ENCODE measurements around the gene UGT1A10. TPM values are rescaled to one million over a fixed set of nuclear protein-coding genes. Genes with fewer than 3 reads are reported as not detected.

UGT1A10 gene
- total and polyA plus RNA-seq, 2 donors (not counting 3 experiments of a cell fraction or from before 2014, with no cell fraction given): not detected

GRCh38 chr2:233778030-233778429 lies 141.8 kb downstream of the UGT1A10 start, which contains the start of gene MROH2A:
TSS of gene MROH2A (plus strand) at chr2:233778330. CDS start at chr2:233779359, 1,029 bp downstream.
- no peak within 1 kb of the TSS for H2AFZ ChIP-seq (ENCODE audit: low read depth, low read length)
- no peak within 1 kb of the TSS for H3K4me2 ChIP-seq (ENCODE audit: insufficient read depth, low read length)
- no peak within 1 kb of the TSS for H3K4me3 ChIP-seq (replicated peaks in 1 of 3; ENCODE audit: insufficient read depth in 1 of 3, low read depth in 1 of 3, low read length in 3 of 3)
- no peaks in the 10 kb centered on the region for H3K9me1 ChIP-seq (replicated peaks; ENCODE audit: control insufficient read depth, extremely low read depth, insufficient read depth, low read length)
- no peak within 1 kb of the TSS for H3K27ac ChIP-seq (ENCODE audit: insufficient read depth, low read depth, low read length)
- CTCF ChIA-PET: no interaction called here
- no peaks in the 10 kb centered on the region for H3K79me2 ChIP-seq (ENCODE audit: control insufficient read depth, insufficient read depth, low read length)
- H3K9ac ChIP-seq (replicated peaks; ENCODE audit: extremely low read depth, insufficient read depth, low read length): no peak within 1 kb of the TSS
- DNase-seq (ENCODE audit: low read depth, low spot score) (no peak), FAIRE-seq (no peak)
- BruUV-seq (replicated peaks): no TSS peak
- POLR2A ChIA-PET: no interaction called here
- no peaks in the 10 kb centered on the region for H3K36me3 ChIP-seq (ENCODE audit: control insufficient read depth in 2 of 2, extremely low read depth in 1 of 2, insufficient read depth in 2 of 2, low read length in 2 of 2)
- dilution Hi-C loops (cut with MboI; ENCODE audit: extremely low pct_ligation_motif_present, low sequenced_read_pairs) (no loop called here), intact Hi-C loops (cut with micrococcal nuclease) (no loop called here)
- H3K27me3 ChIP-seq (ENCODE audit: control insufficient read depth in 2 of 2, insufficient read depth in 2 of 2, low read length in 2 of 2): no peaks in the 10 kb centered on the region
- H3K9me3 ChIP-seq (replicated peaks; ENCODE audit: control insufficient read depth, insufficient read depth, low read length): no peaks in the 10 kb centered on the region
- no peaks in the 10 kb centered on the region for H3K4me1 ChIP-seq (ENCODE audit: control insufficient read depth, extremely low read depth, insufficient read depth, low read length)
- no peak for TF ChIP-seq GATA2 (IDR thresholded peaks at IDR 0.05; ENCODE audit: insufficient read depth, insufficient read length, low read depth, low read length)
- no peak for TF ChIP-seq FOS (IDR thresholded peaks at IDR 0.05; ENCODE audit: borderline replicate concordance, insufficient read depth, low read length)
- TF ChIP-seq JUN (IDR thresholded peaks at IDR 0.05; ENCODE audit: borderline replicate concordance, insufficient read depth, insufficient read length, low read depth): no peak
- TF ChIP-seq, protein P1, sequence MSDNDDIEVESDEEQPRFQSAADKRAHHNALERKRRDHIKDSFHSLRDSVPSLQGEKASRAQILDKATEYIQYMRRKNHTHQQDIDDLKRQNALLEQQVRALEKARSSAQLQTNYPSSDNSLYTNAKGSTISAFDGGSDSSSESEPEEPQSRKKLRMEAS (IDR thresholded peaks at IDR 0.05; ENCODE audit: insufficient read depth, insufficient read length): no peak
- TF ChIP-seq, protein P2, sequence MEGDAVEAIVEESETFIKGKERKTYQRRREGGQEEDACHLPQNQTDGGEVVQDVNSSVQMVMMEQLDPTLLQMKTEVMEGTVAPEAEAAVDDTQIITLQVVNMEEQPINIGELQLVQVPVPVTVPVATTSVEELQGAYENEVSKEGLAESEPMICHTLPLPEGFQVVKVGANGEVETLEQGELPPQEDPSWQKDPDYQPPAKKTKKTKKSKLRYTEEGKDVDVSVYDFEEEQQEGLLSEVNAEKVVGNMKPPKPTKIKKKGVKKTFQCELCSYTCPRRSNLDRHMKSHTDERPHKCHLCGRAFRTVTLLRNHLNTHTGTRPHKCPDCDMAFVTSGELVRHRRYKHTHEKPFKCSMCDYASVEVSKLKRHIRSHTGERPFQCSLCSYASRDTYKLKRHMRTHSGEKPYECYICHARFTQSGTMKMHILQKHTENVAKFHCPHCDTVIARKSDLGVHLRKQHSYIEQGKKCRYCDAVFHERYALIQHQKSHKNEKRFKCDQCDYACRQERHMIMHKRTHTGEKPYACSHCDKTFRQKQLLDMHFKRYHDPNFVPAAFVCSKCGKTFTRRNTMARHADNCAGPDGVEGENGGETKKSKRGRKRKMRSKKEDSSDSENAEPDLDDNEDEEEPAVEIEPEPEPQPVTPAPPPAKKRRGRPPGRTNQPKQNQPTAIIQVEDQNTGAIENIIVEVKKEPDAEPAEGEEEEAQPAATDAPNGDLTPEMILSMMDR (IDR thresholded peaks at IDR 0.05; ENCODE audit: extremely low read depth in 1 of 2, insufficient read depth in 1 of 2, low read depth in 1 of 2, low read length in 2 of 2): no peak
- TF ChIP-seq MYC (IDR thresholded peaks at IDR 0.05; ENCODE audit: low read depth, low read length): no peak
- no peak for TF ChIP-seq POLR2AphosphoS5 (IDR thresholded peaks at IDR 0.05; ENCODE audit: insufficient read depth, low read depth, low read length)
- no peak for TF ChIP-seq POLR2A (IDR thresholded peaks at IDR 0.05; ENCODE audit: low read depth, low read length)
- no peak for TF ChIP-seq EZH2 (IDR thresholded peaks at IDR 0.05; ENCODE audit: borderline replicate concordance, low read depth, low read length, severe bottlenecking)
- no peaks in the 10 kb centered on the region for H4K20me1 ChIP-seq (replicated peaks; ENCODE audit: control insufficient read depth, extremely low read depth, insufficient read depth, low read length)
